Adrenal gland (tissue), 5 donors: ENCODE measurements around the gene ALDH1L1.

Source experiments
- POLR2A ChIP-seq, 2 donors: fragments of 450-650 bp; IDR thresholded peaks; one replicate each; pipeline ENCODE4 v1.6.1; 2017; ENCODE audit warnings: antibody characterized with exemption in 2 of 2, mild to moderate bottlenecking in 2 of 2, moderate library complexity in 1 of 2
- TF ChIP-seq, protein P1 (sequence below), 6 experiments: fragments of 450-650 bp in 4 of 6; fragments of 200-600 bp in 2 of 6; sonication (generic) in 1 of 6; IDR thresholded peaks; 1 replicate in 5 of 6; 2 replicates in 1 of 6; pipeline versions ENCODE4 v1.5.1 to v1.8.0; 2016 to 2021; ENCODE audit warnings: antibody characterized with exemption in 6 of 6, mild to moderate bottlenecking in 2 of 6, moderate library complexity in 1 of 6
- donor health status: DM: no; HTN: no; CAD: no.

- TF ChIP-seq, protein P1, sequence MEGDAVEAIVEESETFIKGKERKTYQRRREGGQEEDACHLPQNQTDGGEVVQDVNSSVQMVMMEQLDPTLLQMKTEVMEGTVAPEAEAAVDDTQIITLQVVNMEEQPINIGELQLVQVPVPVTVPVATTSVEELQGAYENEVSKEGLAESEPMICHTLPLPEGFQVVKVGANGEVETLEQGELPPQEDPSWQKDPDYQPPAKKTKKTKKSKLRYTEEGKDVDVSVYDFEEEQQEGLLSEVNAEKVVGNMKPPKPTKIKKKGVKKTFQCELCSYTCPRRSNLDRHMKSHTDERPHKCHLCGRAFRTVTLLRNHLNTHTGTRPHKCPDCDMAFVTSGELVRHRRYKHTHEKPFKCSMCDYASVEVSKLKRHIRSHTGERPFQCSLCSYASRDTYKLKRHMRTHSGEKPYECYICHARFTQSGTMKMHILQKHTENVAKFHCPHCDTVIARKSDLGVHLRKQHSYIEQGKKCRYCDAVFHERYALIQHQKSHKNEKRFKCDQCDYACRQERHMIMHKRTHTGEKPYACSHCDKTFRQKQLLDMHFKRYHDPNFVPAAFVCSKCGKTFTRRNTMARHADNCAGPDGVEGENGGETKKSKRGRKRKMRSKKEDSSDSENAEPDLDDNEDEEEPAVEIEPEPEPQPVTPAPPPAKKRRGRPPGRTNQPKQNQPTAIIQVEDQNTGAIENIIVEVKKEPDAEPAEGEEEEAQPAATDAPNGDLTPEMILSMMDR (IDR thresholded peaks at IDR 0.05) = no peak
- no peak for TF ChIP-seq POLR2A (IDR thresholded peaks at IDR 0.05)
Measured at GRCh38 chr3:126157083-126157768, 23.2 kb downstream of the ALDH1L1 start.
